Measurements from ENCODE around the gene EPB41L2. TPM values are rescaled to one million over a fixed set of nuclear protein-coding genes. Genes with fewer than 3 reads are reported as not detected.

The EPB41L2 gene
- total RNA-seq, 1 donor from 2014 or later: 136 TPM

GRCh38 chr6:130796313-130796905 is 266.6 kb downstream of the EPB41L2 start:
- Histone ChIP-seq H4K20me1 (ENCODE audit: insufficient read depth, low read length) (no peaks in the 10 kb centered on the region), H3K27me3 (ENCODE audit: insufficient read depth, low read length) (no peaks in the 10 kb centered on the region), H3K4me3 (ENCODE audit: insufficient read depth, low read depth, low read length) (no peak overlapping the region), H3K4me1 (ENCODE audit: insufficient read depth, low read length) (no peaks in the 10 kb centered on the region), H3K4me2 (ENCODE audit: low read length) (no peak overlapping the region), H3K9me3 (ENCODE audit: insufficient read depth, low read depth, low read length) (no peaks in the 10 kb centered on the region), H3K79me2 (ENCODE audit: insufficient read depth, low read length) (no peaks in the 10 kb centered on the region), H3K27ac (ENCODE audit: low read depth, low read length) (no peak overlapping the region), H3K9ac (ENCODE audit: low read length) (no peak overlapping the region), H2AFZ (ENCODE audit: low read depth, low read length) (no peak overlapping the region), H3K36me3 (ENCODE audit: insufficient read depth, low read length) (no peaks in the 10 kb centered on the region)
- H3K4me1 Mint-ChIP-seq (ENCODE audit: low read depth, unreplicated experiment): no peaks in the 10 kb centered on the region
- no peaks in the 10 kb centered on the region for H3K36me3 Mint-ChIP-seq (ENCODE audit: low read depth, unreplicated experiment)
- peaks cover 2% of the 10 kb centered on the region for H3K27me3 Mint-ChIP-seq (ENCODE audit: low read depth, unreplicated experiment)
- DNase-seq (ENCODE audit: low read depth) (peak; percentile 86), FAIRE-seq (peak; percentile 84)
- TF ChIP-seq EZH2 (IDR thresholded peaks at IDR 0.05; ENCODE audit: insufficient read depth, low read length): no peak
- TF ChIP-seq, protein P1, sequence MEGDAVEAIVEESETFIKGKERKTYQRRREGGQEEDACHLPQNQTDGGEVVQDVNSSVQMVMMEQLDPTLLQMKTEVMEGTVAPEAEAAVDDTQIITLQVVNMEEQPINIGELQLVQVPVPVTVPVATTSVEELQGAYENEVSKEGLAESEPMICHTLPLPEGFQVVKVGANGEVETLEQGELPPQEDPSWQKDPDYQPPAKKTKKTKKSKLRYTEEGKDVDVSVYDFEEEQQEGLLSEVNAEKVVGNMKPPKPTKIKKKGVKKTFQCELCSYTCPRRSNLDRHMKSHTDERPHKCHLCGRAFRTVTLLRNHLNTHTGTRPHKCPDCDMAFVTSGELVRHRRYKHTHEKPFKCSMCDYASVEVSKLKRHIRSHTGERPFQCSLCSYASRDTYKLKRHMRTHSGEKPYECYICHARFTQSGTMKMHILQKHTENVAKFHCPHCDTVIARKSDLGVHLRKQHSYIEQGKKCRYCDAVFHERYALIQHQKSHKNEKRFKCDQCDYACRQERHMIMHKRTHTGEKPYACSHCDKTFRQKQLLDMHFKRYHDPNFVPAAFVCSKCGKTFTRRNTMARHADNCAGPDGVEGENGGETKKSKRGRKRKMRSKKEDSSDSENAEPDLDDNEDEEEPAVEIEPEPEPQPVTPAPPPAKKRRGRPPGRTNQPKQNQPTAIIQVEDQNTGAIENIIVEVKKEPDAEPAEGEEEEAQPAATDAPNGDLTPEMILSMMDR (IDR thresholded peaks at IDR 0.05; ENCODE audit: insufficient read depth, low read depth, low read length): no peak
- no peak overlapping the region for H3K4me3 Mint-ChIP-seq (ENCODE audit: unreplicated experiment)
- no peak overlapping the region for H3K27ac Mint-ChIP-seq (ENCODE audit: unreplicated experiment)
- H3K9me3 Mint-ChIP-seq (ENCODE audit: unreplicated experiment): peaks cover 8% of the 10 kb centered on the region

GRCh38 chr6:130794738-130795137 is 268.3 kb downstream of the EPB41L2 start:
- no peak for FAIRE-seq
- no peak overlapping the region for H3K27ac Mint-ChIP-seq (ENCODE audit: unreplicated experiment)

More at GRCh38 chr6:130794738-130795137, 268.3 kb downstream of the EPB41L2 start:
- no peak overlapping the region for H3K4me2 ChIP-seq (ENCODE audit: low read length)
- Mint-ChIP-seq H3K4me1 (ENCODE audit: low read depth, unreplicated experiment) (no peaks in the 10 kb centered on the region), H3K27me3 (ENCODE audit: low read depth, unreplicated experiment) (peaks cover 2% of the 10 kb centered on the region), H3K9me3 (ENCODE audit: unreplicated experiment) (peaks cover 6% of the 10 kb centered on the region), H3K4me3 (ENCODE audit: unreplicated experiment) (no peak overlapping the region), H3K36me3 (ENCODE audit: low read depth, unreplicated experiment) (no peaks in the 10 kb centered on the region)
- no peak overlapping the region for H3K27ac ChIP-seq (ENCODE audit: low read depth, low read length)
- no peaks in the 10 kb centered on the region for H3K9me3 ChIP-seq (ENCODE audit: insufficient read depth, low read depth, low read length)
- no peak overlapping the region for H2AFZ ChIP-seq (ENCODE audit: low read depth, low read length)
- TF ChIP-seq, protein P1 (IDR thresholded peaks at IDR 0.05; ENCODE audit: insufficient read depth, low read depth, low read length): no peak
- TF ChIP-seq EZH2 (IDR thresholded peaks at IDR 0.05; ENCODE audit: insufficient read depth, low read length): no peak
- no peak overlapping the region for H3K4me3 ChIP-seq (ENCODE audit: insufficient read depth, low read depth, low read length)
- no peak overlapping the region for H3K9ac ChIP-seq (ENCODE audit: low read length)
- no peaks in the 10 kb centered on the region for H4K20me1 ChIP-seq (ENCODE audit: insufficient read depth, low read length)
- H3K27me3 ChIP-seq (ENCODE audit: insufficient read depth, low read length): no peaks in the 10 kb centered on the region
- H3K79me2 ChIP-seq (ENCODE audit: insufficient read depth, low read length): no peaks in the 10 kb centered on the region
- no peaks in the 10 kb centered on the region for H3K36me3 ChIP-seq (ENCODE audit: insufficient read depth, low read length)
- H3K4me1 ChIP-seq (ENCODE audit: insufficient read depth, low read length): no peaks in the 10 kb centered on the region
- no peak for DNase-seq (ENCODE audit: low read depth)
